ENCODE data around the gene SLC35A3. TPM values are rescaled to one million over a fixed set of nuclear protein-coding genes. Genes with fewer than 3 reads are reported as not detected.
"Not testable (repeated sequence)": the region's sequence is repeated elsewhere in the genome, so short reads cannot be mapped to it uniquely, and the experiment has no call there.

The SLC35A3 gene
- total and polyA plus RNA-seq, 2 donors (not counting 1 experiment from before 2014, with no cell fraction given) = 13.2 to 20.8 TPM

DNA sequence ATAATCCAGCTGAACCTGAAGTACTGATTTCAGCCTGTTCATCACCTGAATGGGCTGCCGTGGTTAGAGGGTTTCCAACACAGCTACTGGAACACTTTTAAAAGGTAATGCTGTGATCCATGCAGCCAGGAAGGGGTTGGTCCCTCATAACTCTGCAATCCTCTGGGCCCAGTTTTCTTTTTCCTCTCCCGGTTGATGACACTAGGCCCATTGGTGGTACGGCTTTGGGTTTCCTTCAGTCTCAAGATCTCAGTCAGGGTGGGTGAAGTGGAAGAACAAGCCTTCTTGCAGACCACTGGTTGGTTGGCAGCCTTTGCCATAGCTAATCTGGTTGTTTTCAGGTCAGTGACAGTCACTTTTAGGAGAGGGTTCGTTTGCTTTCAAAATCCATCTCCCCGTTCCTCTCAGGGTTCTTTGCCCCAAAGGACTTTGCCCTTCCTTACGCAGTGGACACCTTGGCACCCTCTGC is 502 bp upstream of the SLC35A3 start:
- H3K27me3 ChIP-seq (ENCODE audit: control insufficient read depth, insufficient read depth, low read length) = no peaks in the 10 kb centered on the region
- H3K4me1 ChIP-seq (ENCODE audit: control insufficient read depth, extremely low read depth, insufficient read depth, low read length) = peaks cover 2% of the 10 kb centered on the region
- peak overlapping the region; percentile 80 for H3K4me2 ChIP-seq (ENCODE audit: extremely low read depth, insufficient read depth, low read length)
- peaks cover 19% of the 10 kb centered on the region for H3K79me2 ChIP-seq (ENCODE audit: control insufficient read depth, insufficient read depth, low read length)
- no peaks in the 10 kb centered on the region for H4K20me1 ChIP-seq (ENCODE audit: control insufficient read depth, extremely low read depth, insufficient read depth, low read length)
- peak overlapping the region; percentile 80 for H3K27ac ChIP-seq (ENCODE audit: insufficient read depth, low read length)
- H3K9me3 ChIP-seq (ENCODE audit: control insufficient read depth, insufficient read depth, low read depth, low read length) = no peaks in the 10 kb centered on the region
- H3K9ac ChIP-seq (ENCODE audit: insufficient read depth, low read length) = peak overlapping the region; percentile 85
- H2AFZ ChIP-seq (ENCODE audit: low read length) = peak overlapping the region; percentile 100
- peak overlapping the region; percentile 67 to 97 (median 94) for H3K4me3 ChIP-seq (replicated peaks in 1 of 4; ENCODE audit: control extremely low read depth in 1 of 4, insufficient read depth in 1 of 4, low read depth in 3 of 4, low read length in 4 of 4)
- no peak for DNase-seq (ENCODE audit: low read depth in 2 of 2)
- no peak for TF ChIP-seq EZH2 (IDR thresholded peaks at IDR 0.05; ENCODE audit: low read length, missing control alignments)
- TF ChIP-seq, protein P1, sequence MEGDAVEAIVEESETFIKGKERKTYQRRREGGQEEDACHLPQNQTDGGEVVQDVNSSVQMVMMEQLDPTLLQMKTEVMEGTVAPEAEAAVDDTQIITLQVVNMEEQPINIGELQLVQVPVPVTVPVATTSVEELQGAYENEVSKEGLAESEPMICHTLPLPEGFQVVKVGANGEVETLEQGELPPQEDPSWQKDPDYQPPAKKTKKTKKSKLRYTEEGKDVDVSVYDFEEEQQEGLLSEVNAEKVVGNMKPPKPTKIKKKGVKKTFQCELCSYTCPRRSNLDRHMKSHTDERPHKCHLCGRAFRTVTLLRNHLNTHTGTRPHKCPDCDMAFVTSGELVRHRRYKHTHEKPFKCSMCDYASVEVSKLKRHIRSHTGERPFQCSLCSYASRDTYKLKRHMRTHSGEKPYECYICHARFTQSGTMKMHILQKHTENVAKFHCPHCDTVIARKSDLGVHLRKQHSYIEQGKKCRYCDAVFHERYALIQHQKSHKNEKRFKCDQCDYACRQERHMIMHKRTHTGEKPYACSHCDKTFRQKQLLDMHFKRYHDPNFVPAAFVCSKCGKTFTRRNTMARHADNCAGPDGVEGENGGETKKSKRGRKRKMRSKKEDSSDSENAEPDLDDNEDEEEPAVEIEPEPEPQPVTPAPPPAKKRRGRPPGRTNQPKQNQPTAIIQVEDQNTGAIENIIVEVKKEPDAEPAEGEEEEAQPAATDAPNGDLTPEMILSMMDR (conservative IDR thresholded peaks at IDR 0.05 in 1 of 2, IDR thresholded peaks at IDR 0.05 in 1 of 2; ENCODE audit: low read depth in 1 of 2, low read length in 2 of 2) = no peak
- H3K36me3 ChIP-seq (ENCODE audit: control insufficient read depth, insufficient read depth, low read length) = no peaks in the 10 kb centered on the region

DNA sequence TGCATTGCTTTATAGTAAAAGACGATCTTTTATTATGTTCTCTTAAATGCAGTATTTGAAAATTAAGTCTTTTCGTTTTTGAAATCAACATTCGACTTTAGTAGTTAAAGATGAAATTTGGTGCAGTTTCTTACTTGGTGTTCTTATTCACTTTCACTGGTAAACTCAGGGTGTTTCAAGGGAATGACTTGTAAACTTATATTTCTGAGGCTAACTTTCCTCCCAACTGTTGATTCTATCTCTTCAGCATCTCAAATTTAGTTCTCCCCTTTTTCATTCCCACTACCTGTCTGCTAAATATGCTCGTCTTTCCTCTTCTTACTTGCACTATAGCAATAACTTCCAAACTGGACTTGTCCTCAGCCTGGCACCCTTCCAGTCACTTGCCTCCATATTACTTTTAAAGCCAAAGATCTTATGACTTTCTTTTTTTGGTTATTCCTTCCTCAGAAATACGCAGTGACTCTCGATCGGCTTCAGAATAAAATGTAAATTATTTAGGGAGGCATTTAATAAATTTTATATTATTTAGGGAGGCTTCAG is 988 bp downstream of the SLC35A3 start:
- Histone ChIP-seq H4K20me1 (ENCODE audit: control insufficient read depth, extremely low read depth, insufficient read depth, low read length) (no peaks in the 10 kb centered on the region), H3K4me1 (ENCODE audit: control insufficient read depth, extremely low read depth, insufficient read depth, low read length) (peaks cover 2% of the 10 kb centered on the region), H3K4me3 (replicated peaks in 1 of 4; ENCODE audit: control extremely low read depth in 1 of 4, insufficient read depth in 1 of 4, low read depth in 3 of 4, low read length in 4 of 4) (peak overlapping the region; percentile 92 to 97 (median 94)), H3K27me3 (ENCODE audit: control insufficient read depth, insufficient read depth, low read length) (no peaks in the 10 kb centered on the region), H3K79me2 (ENCODE audit: control insufficient read depth, insufficient read depth, low read length) (peaks cover 19% of the 10 kb centered on the region), H3K36me3 (ENCODE audit: control insufficient read depth, insufficient read depth, low read length) (no peaks in the 10 kb centered on the region), H3K9me3 (ENCODE audit: control insufficient read depth, insufficient read depth, low read depth, low read length) (no peaks in the 10 kb centered on the region), H3K4me2 (ENCODE audit: extremely low read depth, insufficient read depth, low read length) (peak overlapping the region; percentile 73), H2AFZ (ENCODE audit: low read length) (peak overlapping the region; percentile 100), H3K9ac (ENCODE audit: insufficient read depth, low read length) (peak overlapping the region; percentile 85), H3K27ac (ENCODE audit: insufficient read depth, low read length) (peak overlapping the region; percentile 80)
- peak in 1 of 2 donors; percentile 7 for DNase-seq (ENCODE audit: low read depth in 2 of 2)
- TF ChIP-seq, protein P1 (conservative IDR thresholded peaks at IDR 0.05 in 1 of 2, IDR thresholded peaks at IDR 0.05 in 1 of 2; ENCODE audit: low read depth in 1 of 2, low read length in 2 of 2) = no peak
- TF ChIP-seq EZH2 (IDR thresholded peaks at IDR 0.05; ENCODE audit: low read length, missing control alignments) = no peak

DNA sequence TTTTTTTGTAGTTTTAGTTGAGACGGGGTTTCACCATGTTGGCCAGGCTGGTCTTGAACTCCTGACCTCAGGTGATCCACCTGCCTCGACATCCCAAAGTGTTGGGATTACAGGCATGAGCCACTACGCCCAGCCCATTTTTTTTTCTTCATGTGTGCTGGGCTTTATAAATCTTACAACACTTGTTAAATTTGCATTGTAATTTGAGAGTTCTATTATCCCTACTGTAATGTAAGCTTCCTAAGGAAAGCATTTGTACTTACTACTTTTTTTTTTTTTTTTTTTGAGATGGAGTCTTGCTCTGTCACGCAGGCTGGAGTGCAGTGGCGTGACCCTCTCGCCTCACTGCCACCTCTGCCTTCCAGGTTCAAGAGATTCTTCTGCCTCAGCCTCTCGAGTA is 2.3 kb downstream of the SLC35A3 start:
- not testable (repeated sequence) for H3K4me2 ChIP-seq (ENCODE audit: extremely low read depth, insufficient read depth, low read length)

More for the DNA sequence above, 2.3 kb downstream of the SLC35A3 start:
- H3K27ac ChIP-seq (ENCODE audit: insufficient read depth, low read length); H2AFZ ChIP-seq (ENCODE audit: low read length); H3K36me3 ChIP-seq (ENCODE audit: control insufficient read depth, insufficient read depth, low read length); H4K20me1 ChIP-seq (ENCODE audit: control insufficient read depth, extremely low read depth, insufficient read depth, low read length); H3K9ac ChIP-seq (ENCODE audit: insufficient read depth, low read length); DNase-seq (ENCODE audit: low read depth in 2 of 2); H3K9me3 ChIP-seq (ENCODE audit: control insufficient read depth, insufficient read depth, low read depth, low read length); H3K4me3 ChIP-seq (replicated peaks in 1 of 4; ENCODE audit: control extremely low read depth in 1 of 4, insufficient read depth in 1 of 4, low read depth in 3 of 4, low read length in 4 of 4); H3K27me3 ChIP-seq (ENCODE audit: control insufficient read depth, insufficient read depth, low read length); H3K4me1 ChIP-seq (ENCODE audit: control insufficient read depth, extremely low read depth, insufficient read depth, low read length): not testable (repeated sequence)
- peaks cover 19% of the 10 kb centered on the region for H3K79me2 ChIP-seq (ENCODE audit: control insufficient read depth, insufficient read depth, low read length)
